Astrocyte (in vitro differentiated cells and primary cell): ENCODE data around the gene WIZ.

Source experiments
- CTCF ChIP-seq: IDR thresholded peaks from 2 replicates; pipeline ENCODE4 v1.5.1; 2011; ENCODE audit warnings: low read depth, mild to moderate bottlenecking, inconsistent platforms, low read length, moderate library complexity; ENCODE audit not compliant: insufficient read depth
- EZH2 ChIP-seq: IDR thresholded peaks from 2 replicates; pipeline ENCODE4 v1.6.1; 2012; ENCODE audit warnings: mild to moderate bottlenecking, low read length, inconsistent platforms; ENCODE audit not compliant: insufficient read depth

- TF ChIP-seq CTCF (no peak), EZH2 (no peak)
Measured at GRCh38 chr19:15421136-15421695, 28.5 kb downstream of the WIZ start.
